Activated B cell treated with CpG ODN at 0.5 μM for 24 hours (primary cell): Measurements from ENCODE around the gene STARD10. TPM values are rescaled to one million over a fixed set of nuclear protein-coding genes. Genes with fewer than 3 reads are reported as not detected.

Experiments
- ATAC-seq: fragments of 200-7000 bp; cut with Tn5 transposase; one replicate; pipeline ENCODE4 v1.10.0; 2021; ENCODE audit warnings: low read depth, mild to moderate bottlenecking, moderate library complexity
- CTCF ChIA-PET: fragments of 350-600 bp; sonication (Branson Sonifier 250); formaldehyde crosslinking; loops from one replicate; lab custom pipeline; 2021; ENCODE audit warnings: antibody characterized with exemption; lab: Charles Lee
- POLR2A ChIA-PET: fragments of 350-600 bp; sonication (Branson Sonifier 250); formaldehyde crosslinking; loops from one replicate; lab custom pipeline; 2021; ENCODE audit warnings: antibody characterized with exemption; lab: Charles Lee
- DNase-seq: peaks from one replicate; pipeline ENCODE4 v3.0.0; 2022
- H3K27ac Mint-ChIP-seq: one replicate; pipeline ENCODE4 v1.8.0; 2020; ENCODE audit warnings: mixed read lengths
- H3K27me3 Mint-ChIP-seq: one replicate; pipeline ENCODE4 v1.8.0; 2021; ENCODE audit warnings: mixed read lengths
- H3K36me3 Mint-ChIP-seq: one replicate; pipeline ENCODE4 v1.8.0; 2021; ENCODE audit warnings: low read depth, mixed read lengths
- H3K4me1 Mint-ChIP-seq: one replicate; pipeline ENCODE4 v1.8.0; 2021; ENCODE audit warnings: mixed read lengths
- H3K4me3 Mint-ChIP-seq: one replicate; pipeline ENCODE4 v1.8.0; 2020; ENCODE audit warnings: mild to moderate bottlenecking, mixed read lengths
- H3K9me3 Mint-ChIP-seq: one replicate; pipeline ENCODE4 v1.8.0; 2020; ENCODE audit warnings: mixed read lengths
- CTCF ChIP-seq: fragments of 200-600 bp; IDR thresholded peaks from one replicate; pipeline ENCODE4 v1.8.0; 2022; ENCODE audit warnings: antibody characterized with exemption, mild to moderate bottlenecking
- intact Hi-C: fragments of 100-400 bp; cut with micrococcal nuclease; formaldehyde crosslinking; loops from one replicate; pipeline ENCODE4 v1.15.1; 2024
- total RNA-seq: library from RNA; stranded (reverse); gene quantifications from 2 replicates; pipeline ENCODE4 v1.2.3, GENCODE V29; 2022

STARD10 gene
- total RNA-seq, 1 donor from 2014 or later: 42.6 TPM

GRCh38 chr11:72740562-72741428 lies 53.1 kb downstream of the STARD10 start:
- CTCF ChIA-PET: interaction anchor here (0.9 to 1.9 kb wide), 2 partner anchors 16 to 50 kb away, joined by 5 to 7 read pairs; no protein-coding TSS in a partner anchor
- no peak for TF ChIP-seq CTCF
- Mint-ChIP-seq H3K27ac (peak overlapping the region; percentile 99), H3K9me3 (no peaks in the 10 kb centered on the region), H3K27me3 (no peaks in the 10 kb centered on the region), H3K4me1 (peaks cover 95% of the 10 kb centered on the region), H3K36me3 (peaks cover 10% of the 10 kb centered on the region), H3K4me3 (peak overlapping the region; percentile 82)
- DNase-seq: no peak
- intact Hi-C loops: no loop called here
- ATAC-seq: no peak
- POLR2A ChIA-PET: interaction anchor here (0.6 to 2.4 kb wide), 8 partner anchors 16 to 315 kb away, joined by 3 to 10 read pairs (median 4); partner anchors contain the start of gene STARD10

- peak overlapping the region; percentile 82 for H3K4me3 Mint-ChIP-seq
- TF ChIP-seq CTCF: no peak
- peaks cover 10% of the 10 kb centered on the region for H3K36me3 Mint-ChIP-seq
- POLR2A ChIA-PET: interaction anchor here (0.7 to 2.9 kb wide), 8 partner anchors 10 to 73 kb away, joined by 3 to 28 read pairs (median 4); partner anchors contain the start of gene STARD10
- no peaks in the 10 kb centered on the region for H3K9me3 Mint-ChIP-seq
- DNase-seq (no peak), ATAC-seq (no peak)
- intact Hi-C loops: no loop called here
- peaks cover 96% of the 10 kb centered on the region for H3K4me1 Mint-ChIP-seq
- CTCF ChIA-PET: interaction anchor here (0.9 to 1.9 kb wide), 3 partner anchors 15 to 73 kb away, joined by 5 to 7 read pairs (median 7); no protein-coding TSS in a partner anchor
- peak overlapping the region; percentile 99 for H3K27ac Mint-ChIP-seq
- H3K27me3 Mint-ChIP-seq: no peaks in the 10 kb centered on the region
Observed at GRCh38 chr11:72740060-72740424, 53.8 kb downstream of the STARD10 start.

GRCh38 chr11:72739240-72740059 lies 54.4 kb downstream of the STARD10 start:
- Mint-ChIP-seq H3K36me3 (peaks cover 10% of the 10 kb centered on the region), H3K27ac (peak overlapping the region; percentile 99), H3K9me3 (no peaks in the 10 kb centered on the region), H3K27me3 (no peaks in the 10 kb centered on the region), H3K4me3 (peak overlapping the region; percentile 82), H3K4me1 (peaks cover 96% of the 10 kb centered on the region)
- POLR2A ChIA-PET: interaction anchor here (0.7 to 2.9 kb wide), 14 partner anchors 10 to 91 kb away, joined by 3 to 28 read pairs (median 6); partner anchors contain the start of genes ARAP1 and STARD10
- no peak for TF ChIP-seq CTCF
- intact Hi-C loops: loop anchor here (5.0 kb wide), 3 partner anchors 308 to 648 kb away; no protein-coding TSS in a partner anchor
- ATAC-seq (no peak), DNase-seq (no peak)
- CTCF ChIA-PET: interaction anchor here (1.0 to 3.4 kb wide), 4 partner anchors 12 to 83 kb away, joined by 3 to 42 read pairs (median 6); no protein-coding TSS in a partner anchor

GRCh38 chr11:72738199-72739141 lies 55.4 kb downstream of the STARD10 start:
- intact Hi-C loops: loop anchor here (1.0 to 5.0 kb wide), 6 partner anchors 14 to 649 kb away; partner anchors contain the start of gene ARAP1
- Mint-ChIP-seq H3K27me3 (no peaks in the 10 kb centered on the region), H3K9me3 (no peaks in the 10 kb centered on the region), H3K27ac (peak overlapping the region; percentile 99), H3K4me1 (peaks cover 91% of the 10 kb centered on the region), H3K4me3 (peak overlapping the region; percentile 82), H3K36me3 (peaks cover 10% of the 10 kb centered on the region)
- peak; percentile 67 for ATAC-seq
- DNase-seq: peak; percentile 63
- CTCF ChIA-PET: interaction anchor here (1.0 to 3.4 kb wide), 6 partner anchors 11 to 439 kb away, joined by 3 to 42 read pairs (median 4); no protein-coding TSS in a partner anchor
- POLR2A ChIA-PET: interaction anchor here (1.0 to 2.9 kb wide), 19 partner anchors 9 to 419 kb away, joined by 3 to 28 read pairs (median 7); partner anchors contain the start of genes ARAP1 and STARD10
- TF ChIP-seq CTCF: no peak
